ENCODE measurements around the gene PRKAG1.

- TF ChIP-seq POLR2A (IDR thresholded peaks at IDR 0.05; ENCODE audit: low read depth) (no peak), CTCF (IDR thresholded peaks at IDR 0.05) (no peak), EP300 (IDR thresholded peaks at IDR 0.05) (no peak)
Observed at GRCh38 chr12:49023812-49024211, 5.2 kb upstream of the PRKAG1 start.
